GM19239 (cell line): Measurements from ENCODE around the gene RPL38.

Source experiments
- DNase-seq: peaks from one replicate; pipeline ENCODE4 v3.0.0; 2011; ENCODE audit warnings: low spot score; ENCODE audit not compliant: insufficient read length
- FAIRE-seq: peaks from 2 replicates; lab custom pipeline; 2011; peaks lifted over from hg19 to GRCh38; lab: Jason Lieb, UNC

The RPL38 gene

GRCh38 chr17:74244548-74244947 lies 41.1 kb downstream of the RPL38 start:
- no peak for DNase-seq
- FAIRE-seq, result no peak

GRCh38 chr17:74245145-74245831 lies 41.8 kb downstream of the RPL38 start:
- no peak for DNase-seq
- no peak for FAIRE-seq

- no peak for DNase-seq
- no peak for FAIRE-seq
These were observed 42.4 kb downstream of the RPL38 start for GRCh38 chr17:74245871-74246270.

GRCh38 chr17:74249590-74250270 lies 46.3 kb downstream of the RPL38 start:
- DNase-seq (no peak), FAIRE-seq (no peak)

- no peak for FAIRE-seq
- DNase-seq, result no peak
These were observed 47.0 kb downstream of the RPL38 start for GRCh38 chr17:74250324-74250995.

- DNase-seq (no peak), FAIRE-seq (no peak)
These were observed 47.6 kb downstream of the RPL38 start for GRCh38 chr17:74251051-74251450.

GRCh38 chr17:74251569-74251968 lies 48.1 kb downstream of the RPL38 start:
- FAIRE-seq (no peak), DNase-seq (no peak)

- DNase-seq, result no peak
- FAIRE-seq, result no peak
These were observed 48.7 kb downstream of the RPL38 start for GRCh38 chr17:74252211-74252610.

- FAIRE-seq (no peak), DNase-seq (no peak)
These were observed 49.6 kb downstream of the RPL38 start for GRCh38 chr17:74253036-74253435.

- no peak for DNase-seq
- FAIRE-seq, result no peak
These were observed 53.8 kb downstream of the RPL38 start for GRCh38 chr17:74257311-74257710.

GRCh38 chr17:74259667-74260524 lies 56.4 kb downstream of the RPL38 start:
- FAIRE-seq, result no peak

More at GRCh38 chr17:74259667-74260524, 56.4 kb downstream of the RPL38 start:
- DNase-seq, result no peak
